Islet of Langerhans (tissue), 1 donor: Measurements from ENCODE around the gene MRPL23.
"Not testable (repeated sequence)": the region's sequence is repeated elsewhere in the genome, so short reads cannot be mapped to it uniquely, and the experiment has no call there.

Experiments
- FAIRE-seq: peaks from one replicate; lab custom pipeline; 2011; peaks lifted over from hg19 to GRCh38; lab: Jason Lieb, UNC

Gene MRPL23

GRCh38 chr11:1934335-1935155, 12.6 kb upstream of the MRPL23 start:
- no peak for FAIRE-seq

- no peak for FAIRE-seq
These were observed 11.7 kb upstream of the MRPL23 start for GRCh38 chr11:1935156-1936071.

GRCh38 chr11:1936072-1936780, 10.9 kb upstream of the MRPL23 start:
- FAIRE-seq, result no peak

DNA sequence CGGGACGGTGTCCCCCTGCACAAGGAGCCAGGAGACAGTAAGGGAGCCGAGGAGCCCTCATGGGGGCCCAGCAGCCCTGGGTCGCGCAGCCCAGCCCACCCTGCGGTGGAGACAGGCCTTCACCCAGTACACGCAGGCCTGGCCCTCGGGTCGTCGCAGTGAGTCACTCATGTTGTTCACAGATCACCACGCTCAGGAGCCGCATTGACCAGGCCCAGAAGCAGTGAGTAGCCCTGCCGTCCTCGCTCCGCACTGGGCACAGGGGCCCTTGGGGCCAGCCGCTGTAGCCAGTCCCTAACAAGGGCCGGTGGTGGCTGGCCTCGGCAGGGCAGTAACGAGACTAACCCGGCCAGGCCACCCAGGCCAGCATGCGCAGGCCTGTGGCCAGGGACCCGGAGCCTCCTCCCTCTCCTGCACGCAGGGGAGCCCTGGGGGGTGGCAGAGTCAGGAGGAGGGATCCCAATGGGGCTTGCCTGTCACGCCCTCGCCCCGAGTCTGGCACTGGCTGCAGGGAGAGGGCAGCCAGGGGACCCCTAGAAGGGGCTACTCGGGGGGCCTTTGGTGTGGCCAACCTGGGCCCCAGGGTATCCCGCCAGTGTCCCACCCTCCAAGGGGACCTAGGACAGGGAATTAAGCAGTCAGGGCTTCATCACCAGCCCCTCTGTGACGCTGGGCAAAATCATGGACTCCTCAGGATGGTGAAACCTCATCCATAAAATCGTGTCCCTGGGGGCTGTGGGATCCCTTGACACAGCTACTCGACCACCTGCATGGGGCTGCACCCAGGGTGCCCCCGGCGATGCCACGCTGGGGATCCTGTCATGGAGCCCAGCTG, 10.1 kb upstream of the MRPL23 start:
- no peak for FAIRE-seq

- no peak for FAIRE-seq
These were observed 9.4 kb upstream of the MRPL23 start for GRCh38 chr11:1937616-1938342.

DNA sequence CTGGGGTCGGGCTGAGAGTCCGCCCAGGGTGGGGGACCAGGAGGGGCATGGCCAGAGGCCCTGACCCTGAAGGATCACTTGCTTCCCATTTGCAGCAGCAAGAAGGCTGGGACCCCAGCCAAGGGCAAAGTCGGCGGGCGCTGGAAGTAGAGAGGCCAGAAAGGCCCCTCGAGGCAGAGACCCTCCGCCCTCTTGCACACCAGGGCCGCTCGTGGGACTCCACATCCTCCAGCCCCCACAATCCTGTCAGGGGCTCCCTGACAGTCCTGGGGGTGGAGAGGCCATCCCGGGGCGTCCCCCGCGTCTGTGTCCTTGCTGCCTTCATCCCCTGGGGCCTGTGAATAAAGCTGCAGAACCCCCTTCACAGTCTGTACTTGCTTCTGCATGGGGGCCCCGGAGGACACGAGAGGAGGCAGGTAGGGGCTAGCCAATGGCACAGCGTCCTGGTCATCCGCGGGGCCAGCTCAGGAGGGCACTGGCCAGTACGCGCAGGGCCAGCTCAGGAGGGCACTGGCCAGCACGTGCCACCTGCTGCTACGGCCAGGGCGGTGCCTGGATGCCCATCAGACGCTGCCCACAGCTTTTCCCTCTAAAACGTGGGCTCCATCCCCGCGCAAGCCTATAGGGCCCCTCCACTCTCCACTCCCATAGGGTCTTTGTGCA, 8.7 kb upstream of the MRPL23 start:
- FAIRE-seq, result no peak

DNA sequence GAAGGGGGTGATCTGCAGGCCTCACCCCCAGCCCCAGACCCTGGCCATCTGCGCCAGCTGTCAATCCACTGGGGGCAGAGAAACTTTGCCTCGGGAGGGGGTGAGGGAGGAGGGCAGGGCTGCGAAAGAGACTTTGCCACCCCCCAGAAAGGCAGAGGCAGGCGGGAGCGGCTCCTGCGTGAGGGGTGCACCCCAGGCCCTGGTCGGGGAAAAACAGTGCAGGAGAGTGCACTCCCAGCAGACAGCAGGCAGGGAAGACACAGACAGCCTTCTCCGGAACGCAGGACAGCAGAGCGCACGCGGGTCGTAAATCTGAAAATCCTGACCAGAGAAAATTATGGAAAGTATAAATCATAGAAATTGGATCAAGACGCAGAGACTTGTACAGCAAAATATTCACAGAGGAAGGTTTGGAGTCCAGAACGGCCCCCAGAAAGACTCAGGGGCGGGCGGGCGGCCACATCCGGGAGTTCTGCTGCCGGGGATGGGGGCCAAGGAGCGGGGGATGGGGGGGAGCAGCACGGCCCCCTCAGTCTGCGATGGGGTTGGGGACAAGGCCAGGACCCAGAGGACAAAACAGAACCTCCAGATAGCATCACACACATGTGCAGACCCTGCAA, 8.0 kb upstream of the MRPL23 start:
- no peak for FAIRE-seq

DNA sequence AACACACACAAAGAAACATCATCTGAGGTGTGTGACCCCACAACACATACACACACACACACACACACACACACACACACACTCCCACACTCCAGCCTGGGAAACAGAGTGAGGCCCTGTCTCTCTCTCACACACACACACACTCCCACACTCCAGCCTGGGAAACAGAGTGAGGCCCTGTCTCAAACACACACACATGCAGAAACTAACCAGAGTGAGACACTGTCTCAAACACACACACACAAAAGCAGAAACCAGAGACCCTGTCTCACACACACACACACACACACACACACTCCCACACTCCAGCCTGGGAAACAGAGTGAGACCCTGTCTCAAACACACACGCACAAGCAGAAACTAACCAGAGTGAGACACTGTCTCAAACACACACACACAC, 7.3 kb upstream of the MRPL23 start:
- not testable (repeated sequence) for FAIRE-seq

DNA sequence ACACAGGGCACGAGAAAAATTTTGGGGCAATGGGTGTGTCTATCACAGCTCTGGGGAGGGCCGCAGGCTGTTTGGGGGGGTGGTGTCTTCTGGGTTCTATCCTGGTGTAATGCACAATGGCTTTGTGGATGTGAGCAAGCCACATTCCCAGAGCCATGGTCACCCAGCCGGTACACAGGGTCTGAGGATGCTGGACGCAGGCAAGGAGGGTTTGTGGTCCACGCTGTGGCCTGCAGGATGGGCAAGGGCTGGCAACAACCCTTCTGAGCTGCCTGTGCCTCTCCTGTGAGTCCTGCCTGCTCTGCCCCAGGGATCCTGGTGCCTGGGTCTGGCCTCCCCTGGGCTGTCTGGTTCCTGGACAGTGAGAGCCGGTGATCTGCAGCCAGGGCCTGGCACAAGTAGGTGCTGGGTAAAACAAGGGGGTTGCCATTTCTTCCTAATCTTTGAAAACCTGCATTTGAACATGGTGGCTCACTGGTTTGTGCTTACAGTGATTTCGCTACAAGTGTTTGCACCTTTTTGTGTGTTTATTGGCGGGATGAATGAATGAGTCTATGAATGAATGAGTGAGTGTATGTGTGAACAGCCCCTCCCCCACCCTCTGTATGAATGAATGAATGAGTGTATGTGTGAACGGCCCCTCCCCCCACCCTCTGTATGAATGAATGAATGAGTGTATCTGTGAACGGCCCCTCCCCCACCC, 4.4 kb upstream of the MRPL23 start:
- no peak for FAIRE-seq

DNA sequence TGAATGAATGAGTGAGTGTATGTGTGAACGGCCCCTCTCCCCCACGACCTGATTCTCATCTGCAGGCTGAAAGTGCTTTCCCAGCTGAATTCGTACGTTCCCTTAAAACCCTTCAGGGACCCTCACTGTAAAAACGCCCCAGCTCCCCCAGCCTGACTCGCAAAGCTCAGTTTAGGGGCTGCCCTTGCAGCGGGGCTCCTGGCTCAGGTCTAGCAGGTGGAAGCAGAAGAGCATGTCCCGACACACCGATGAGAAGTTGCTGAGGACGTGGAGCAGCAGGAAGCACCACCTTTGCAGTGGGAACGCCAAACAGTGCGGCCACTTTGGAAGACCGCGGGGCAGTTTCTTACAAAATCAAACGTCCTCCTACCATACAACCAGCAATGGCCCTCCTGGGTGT, 3.6 kb upstream of the MRPL23 start:
- no peak for FAIRE-seq

DNA sequence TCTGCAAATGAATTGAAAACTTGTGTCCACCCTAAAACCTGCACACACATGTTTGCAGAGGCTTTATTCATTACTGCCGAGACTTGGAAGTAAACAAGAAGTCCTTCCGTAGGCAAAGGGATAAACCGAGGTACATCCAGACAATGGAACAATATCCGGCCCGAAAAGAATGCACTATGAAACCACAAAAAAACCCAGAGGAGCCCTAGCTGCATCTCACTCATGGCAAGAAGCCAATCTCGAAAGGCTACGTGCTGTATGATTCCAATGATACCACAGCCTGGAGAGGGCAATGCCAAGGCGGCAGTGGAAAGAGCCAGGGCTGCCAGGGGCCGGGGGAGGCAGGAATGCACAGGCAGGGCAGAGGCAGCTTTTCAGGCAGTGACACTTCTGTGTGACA, 3.2 kb upstream of the MRPL23 start:
- no peak for FAIRE-seq

GRCh38 chr11:1947592-1948237, 583 bp downstream of the MRPL23 start:
- no peak for FAIRE-seq

DNA sequence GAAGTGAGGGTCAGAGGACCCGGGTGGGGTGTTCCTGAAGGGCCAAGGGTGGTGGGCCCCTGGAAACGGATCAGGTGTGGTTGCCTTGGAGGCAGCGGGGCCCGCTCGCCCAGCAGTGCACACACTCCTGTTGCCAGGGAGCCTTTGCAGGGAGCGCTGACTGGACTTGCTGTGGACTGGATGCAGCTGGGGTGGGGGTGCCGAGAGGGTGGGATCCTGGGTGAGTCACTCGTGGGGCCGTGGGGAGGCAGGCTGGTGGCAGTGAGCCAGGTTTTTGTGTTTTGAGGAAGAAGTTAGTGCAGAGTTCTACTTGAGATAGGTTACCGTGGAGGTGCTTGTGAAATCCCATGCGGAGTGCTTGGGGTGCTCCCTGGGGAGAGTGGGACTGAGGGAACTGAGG, 1.3 kb downstream of the MRPL23 start:
- no peak for FAIRE-seq

DNA sequence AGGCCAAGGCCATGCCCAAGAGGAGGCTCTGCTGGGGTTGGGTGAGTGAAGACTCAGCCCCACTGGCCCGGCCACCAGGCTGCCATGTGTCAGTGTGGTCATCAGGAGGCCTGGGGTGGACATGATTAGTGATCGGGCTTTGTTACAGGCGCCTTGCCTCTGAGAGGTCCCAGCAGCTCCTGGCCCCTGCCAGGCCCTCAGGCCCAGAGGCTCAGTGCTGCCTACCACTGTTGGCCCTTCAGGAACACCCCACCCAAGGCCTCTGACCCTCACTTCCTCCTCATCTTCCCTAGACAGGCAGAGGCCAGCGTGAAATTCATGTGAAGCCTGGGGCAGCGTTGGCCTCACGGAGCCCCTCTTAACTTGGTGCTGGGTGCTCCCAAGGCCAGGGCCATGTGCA, 2.2 kb downstream of the MRPL23 start:
- no peak for FAIRE-seq

DNA sequence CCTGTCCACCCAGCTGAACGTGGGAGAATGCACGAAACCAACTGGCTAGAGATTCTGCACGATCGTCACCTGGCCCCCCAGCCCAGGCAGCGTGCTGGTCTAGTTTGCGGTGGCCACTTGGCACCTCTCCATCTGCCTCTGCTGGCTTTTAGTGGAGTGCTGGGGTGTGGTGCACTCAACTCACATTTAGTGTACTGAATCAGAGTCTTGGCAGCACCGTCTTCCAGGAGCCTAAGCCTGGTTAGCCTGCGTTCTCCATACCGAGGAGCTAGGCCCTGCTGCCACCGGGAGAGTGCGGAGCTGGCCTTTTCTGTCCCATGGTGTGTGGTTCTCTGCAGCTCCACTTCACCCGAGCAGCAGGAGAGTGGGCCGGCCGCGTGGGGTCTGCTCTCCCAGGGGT, 2.8 kb downstream of the MRPL23 start:
- FAIRE-seq, result no peak

DNA sequence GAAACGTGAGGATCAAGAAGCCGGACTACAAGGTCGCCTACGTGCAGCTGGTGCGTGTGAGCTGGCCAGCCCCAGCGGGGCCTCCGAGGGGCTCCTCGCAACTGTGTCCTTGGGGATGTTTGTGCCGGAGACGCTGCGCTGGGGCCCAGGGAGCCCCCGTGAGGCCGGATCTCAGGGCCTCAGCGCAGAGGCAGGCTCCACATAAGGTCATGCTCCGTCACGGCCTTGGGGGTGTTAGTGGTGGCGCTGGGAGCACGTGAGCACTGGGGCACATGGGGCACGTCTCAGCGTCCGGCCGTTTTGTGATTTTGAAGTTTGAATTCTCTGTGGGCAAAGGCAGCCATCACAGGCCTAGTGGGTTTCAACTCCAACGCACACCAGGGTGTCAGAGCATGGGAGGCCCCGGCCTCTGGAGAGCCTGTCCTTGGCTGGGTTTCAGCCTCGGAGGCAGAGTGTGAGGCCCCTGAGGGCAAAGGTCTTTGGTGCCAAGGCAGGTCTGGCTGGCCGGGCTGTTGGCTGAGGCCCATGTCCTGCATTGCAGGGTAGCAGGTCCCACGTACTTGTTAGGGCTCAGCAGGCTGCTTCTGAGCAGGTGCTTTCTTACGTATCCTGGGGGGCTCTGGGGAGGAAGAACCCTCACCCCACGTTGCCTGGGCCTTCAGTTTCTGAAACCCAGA, 5.8 kb downstream of the MRPL23 start:
- no peak for FAIRE-seq

DNA sequence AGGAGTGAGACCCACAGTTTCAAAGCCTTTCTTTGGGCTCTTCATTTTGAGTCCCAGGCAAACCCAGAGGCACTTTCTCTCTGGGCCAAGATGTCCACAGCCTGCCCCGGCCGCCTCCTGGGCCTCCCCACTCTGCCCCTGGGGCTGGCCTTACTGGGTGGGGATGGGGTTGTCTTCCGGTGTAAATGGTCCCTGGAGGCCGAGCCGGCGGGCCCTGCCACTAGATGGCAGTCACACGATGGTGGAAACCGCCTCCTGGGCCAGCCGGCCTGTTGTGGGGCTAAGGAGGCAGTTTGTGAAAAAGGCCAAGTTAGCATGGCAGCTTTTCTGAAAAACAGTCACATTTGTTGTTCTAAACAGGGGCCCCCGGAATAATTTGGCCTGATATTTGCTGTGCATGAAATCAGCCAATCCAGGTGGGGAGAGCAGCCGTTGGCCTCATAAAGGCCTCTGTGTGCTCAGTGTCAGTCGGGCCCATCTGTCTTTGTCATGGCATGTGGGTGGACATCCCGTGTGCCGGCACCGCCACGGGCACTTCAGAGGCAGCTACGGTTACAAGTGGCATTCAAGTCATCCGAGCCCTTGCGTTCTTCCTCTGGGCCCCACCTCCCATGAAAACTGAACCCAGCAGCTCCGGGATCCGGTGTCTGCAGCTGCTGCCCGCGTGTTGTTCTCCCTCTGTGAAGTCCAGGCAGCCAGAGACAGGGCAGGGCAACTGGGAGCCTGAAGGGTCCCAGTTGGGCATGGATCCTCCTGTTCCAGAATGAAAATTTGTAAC, 6.5 kb downstream of the MRPL23 start:
- FAIRE-seq, result no peak

DNA sequence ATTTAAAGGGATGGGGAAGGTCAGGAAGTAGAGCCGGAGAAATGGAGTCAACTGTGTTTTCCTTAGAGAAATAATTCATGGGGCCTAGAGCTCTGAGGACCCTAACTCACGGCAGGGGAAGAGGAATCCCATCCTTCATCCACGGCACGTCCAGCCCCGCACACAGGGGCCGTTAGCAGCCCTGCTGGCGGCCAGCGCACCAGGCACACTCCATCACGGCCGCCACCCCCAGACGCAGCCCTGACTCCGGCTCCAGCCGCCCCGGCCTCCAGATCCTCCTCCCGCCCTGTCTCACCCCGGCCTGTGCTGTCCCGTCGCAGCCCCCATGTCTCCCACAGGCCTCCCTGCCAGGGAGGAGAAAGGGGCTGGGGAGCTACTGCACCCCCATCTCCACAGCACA, 11.2 kb downstream of the MRPL23 start:
- no peak for FAIRE-seq
